Skin epidermis (tissue), 12 donors: Measurements from ENCODE around the gene SF1.

Experiments
- H3K27ac ChIP-seq, 21 experiments: fragments of 200-600 bp; sonication (generic) in 11 of 21; one replicate each; pipeline ENCODE4 v1.5.0; 2020; ENCODE audit warnings: mild to moderate bottlenecking in 3 of 21, inconsistent platforms in 2 of 21, moderate library complexity in 2 of 21
- H3K4me3 ChIP-seq, 7 experiments: fragments of 200-600 bp; sonication (generic) in 2 of 7; one replicate each; pipeline ENCODE4 v1.5.0; 2020; ENCODE audit warnings: inconsistent platforms in 2 of 7, mild to moderate bottlenecking in 2 of 7, moderate library complexity in 1 of 7

The SF1 gene

DNA sequence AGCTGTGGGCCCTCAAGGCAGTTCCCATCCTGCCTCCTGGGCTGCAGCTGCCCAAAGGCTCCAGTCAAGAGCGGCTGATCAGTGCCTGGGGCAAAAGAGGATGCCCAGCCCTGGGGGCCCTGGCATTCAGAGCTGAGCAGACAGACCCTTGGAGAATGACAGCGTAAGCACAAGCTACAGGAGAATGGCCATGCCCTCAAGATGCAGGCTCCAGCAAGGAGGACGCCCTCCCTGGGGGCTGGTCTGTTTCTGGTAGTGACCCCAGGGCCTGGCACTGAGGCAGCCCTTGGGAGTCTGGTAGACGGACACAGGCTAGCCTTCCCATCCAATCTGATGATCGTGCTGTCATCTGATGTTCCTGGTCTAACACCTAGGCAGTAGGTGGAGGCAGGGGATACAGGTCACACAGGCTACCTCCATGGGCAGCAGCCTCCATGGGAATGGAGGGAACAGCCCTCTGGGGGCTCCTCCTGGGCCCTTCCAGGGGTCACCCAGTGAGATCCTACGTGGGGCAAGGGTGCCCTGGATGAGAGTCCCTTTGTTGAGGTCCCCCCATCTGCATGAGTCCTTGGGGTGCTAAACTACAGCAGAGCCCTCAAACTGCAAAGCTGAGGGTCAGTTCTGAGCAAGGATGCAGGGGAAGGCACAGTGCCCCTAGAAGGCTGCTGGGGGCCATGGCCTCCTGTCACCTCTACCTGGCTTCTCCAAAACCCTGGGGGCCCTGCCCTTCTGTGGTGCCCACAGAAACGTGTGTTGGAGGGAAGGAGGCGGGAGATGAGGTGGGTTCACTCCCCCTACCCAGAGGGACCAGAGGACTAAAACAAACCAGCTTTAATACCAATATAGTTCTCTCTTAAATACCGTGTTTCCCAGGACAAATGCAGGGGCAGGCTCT lies 10.2 kb upstream of the SF1 start:
- H3K4me3 ChIP-seq: no peak overlapping the region
- peak overlapping the region in 2 of 21 experiments; percentile 2 to 18 for H3K27ac ChIP-seq

DNA sequence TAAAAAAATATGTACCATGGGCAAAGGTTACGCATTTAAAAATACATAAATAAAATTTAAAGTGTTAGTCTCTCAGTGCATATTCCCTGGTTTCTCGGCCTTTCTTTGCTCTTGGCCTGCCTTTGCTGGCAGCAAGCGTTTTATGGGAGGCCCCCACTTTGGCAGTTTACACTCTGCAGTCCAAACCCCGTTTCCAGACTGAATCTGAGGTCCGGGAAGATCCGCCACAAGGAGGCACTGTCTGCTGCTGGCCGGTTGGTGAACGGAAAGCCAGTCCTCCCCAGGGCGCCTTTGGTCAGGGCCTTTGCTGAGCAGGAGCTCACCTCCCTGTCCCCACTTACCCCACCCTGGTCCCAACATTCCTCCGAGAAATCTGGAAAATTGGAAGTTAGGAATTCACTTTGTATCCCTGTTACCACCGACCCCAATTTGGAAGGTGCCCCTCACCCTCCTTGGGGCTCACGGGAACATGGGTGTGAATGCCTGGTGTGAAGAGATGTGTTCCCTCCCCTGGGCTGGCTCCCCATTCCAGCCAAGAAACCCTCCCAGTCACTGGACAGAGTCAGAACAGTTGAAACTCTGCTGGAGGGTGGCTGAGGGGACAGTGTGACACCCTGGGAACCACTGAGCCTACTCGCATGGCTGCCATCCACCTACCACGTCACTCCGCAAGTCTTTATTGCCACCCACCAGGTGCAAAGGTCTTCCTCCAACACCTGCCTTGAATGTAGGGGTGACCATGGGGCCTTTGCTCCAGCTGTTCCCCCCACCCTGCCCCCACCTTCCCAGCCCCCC lies 9.4 kb upstream of the SF1 start:
- no peak overlapping the region for H3K4me3 ChIP-seq
- peak overlapping the region in 2 of 21 experiments; percentile 2 to 18 for H3K27ac ChIP-seq

DNA sequence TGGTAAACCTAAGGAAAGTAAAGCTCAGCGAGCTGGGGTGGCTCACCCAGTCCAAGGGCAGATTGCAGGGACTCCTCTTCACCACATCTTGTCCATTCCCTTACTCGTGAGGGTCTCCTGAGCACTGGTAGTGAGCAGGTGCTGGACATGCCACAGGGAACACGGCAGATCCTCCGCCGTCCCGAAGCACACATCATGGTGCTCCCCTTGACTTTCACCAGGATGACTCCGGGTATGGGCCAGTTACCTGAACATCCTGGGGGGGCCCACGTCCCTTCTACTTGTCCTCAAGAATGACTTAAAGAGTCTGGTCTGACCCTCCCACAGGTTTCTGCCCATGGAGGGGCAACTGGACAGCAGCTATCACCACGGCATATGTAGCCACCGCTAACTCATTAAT lies 8.0 kb upstream of the SF1 start:
- Histone ChIP-seq H3K27ac (no peak overlapping the region), H3K4me3 (no peak overlapping the region)

DNA sequence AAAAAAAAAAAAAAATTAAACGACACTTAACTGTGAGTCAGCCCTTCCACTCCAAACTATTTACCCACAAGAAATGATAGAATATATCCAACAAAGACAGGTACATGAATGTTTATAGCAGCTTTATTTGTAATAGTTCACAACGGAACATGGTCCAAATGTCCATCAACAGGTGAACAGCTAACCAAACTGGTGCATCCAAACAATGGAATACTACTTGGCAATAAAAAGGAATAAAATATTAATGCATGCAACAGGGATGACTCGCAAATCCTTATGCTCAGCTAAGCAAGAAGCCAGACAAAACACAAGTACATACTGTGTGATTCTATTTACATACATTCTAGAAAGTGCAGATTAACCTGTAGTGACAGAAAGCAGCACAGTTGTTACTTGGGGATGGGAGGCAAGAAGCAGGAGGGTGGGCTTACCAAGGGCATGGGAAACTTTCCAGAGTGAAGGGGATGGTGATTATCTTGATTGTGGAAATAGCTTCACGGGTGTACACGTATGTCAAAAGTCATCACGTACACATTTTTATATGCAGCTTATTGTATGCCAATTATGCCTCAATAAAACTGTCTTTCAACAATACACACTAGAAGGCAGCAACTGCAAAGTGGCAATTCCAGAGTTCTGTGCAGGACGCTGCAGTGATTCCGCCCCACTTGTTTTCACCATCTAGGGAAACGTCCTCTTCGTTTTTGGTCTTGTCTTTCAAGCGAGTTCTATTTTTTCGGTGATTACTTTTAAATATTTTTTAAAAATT lies 6.7 kb upstream of the SF1 start:
- H3K4me3 ChIP-seq: no peak overlapping the region
- H3K27ac ChIP-seq: no peak overlapping the region

DNA sequence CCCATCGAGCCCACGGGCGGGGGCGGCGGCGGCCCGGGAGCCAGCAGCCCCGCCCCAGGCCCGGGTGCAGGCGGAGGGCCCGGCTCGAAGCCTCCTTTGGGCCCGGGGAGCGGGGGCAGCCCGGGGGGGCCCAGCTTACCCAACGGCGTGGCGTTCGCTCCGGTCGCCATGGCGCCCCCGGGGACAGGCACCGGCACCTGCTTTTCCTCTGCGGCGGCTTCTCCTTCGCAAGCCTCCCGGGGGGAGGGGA lies 194 bp downstream of the SF1 start:
- Histone ChIP-seq H3K27ac (peak overlapping the region; percentile 95 to 100 (median 99)), H3K4me3 (peak overlapping the region; percentile 87 to 97 (median 93))

DNA sequence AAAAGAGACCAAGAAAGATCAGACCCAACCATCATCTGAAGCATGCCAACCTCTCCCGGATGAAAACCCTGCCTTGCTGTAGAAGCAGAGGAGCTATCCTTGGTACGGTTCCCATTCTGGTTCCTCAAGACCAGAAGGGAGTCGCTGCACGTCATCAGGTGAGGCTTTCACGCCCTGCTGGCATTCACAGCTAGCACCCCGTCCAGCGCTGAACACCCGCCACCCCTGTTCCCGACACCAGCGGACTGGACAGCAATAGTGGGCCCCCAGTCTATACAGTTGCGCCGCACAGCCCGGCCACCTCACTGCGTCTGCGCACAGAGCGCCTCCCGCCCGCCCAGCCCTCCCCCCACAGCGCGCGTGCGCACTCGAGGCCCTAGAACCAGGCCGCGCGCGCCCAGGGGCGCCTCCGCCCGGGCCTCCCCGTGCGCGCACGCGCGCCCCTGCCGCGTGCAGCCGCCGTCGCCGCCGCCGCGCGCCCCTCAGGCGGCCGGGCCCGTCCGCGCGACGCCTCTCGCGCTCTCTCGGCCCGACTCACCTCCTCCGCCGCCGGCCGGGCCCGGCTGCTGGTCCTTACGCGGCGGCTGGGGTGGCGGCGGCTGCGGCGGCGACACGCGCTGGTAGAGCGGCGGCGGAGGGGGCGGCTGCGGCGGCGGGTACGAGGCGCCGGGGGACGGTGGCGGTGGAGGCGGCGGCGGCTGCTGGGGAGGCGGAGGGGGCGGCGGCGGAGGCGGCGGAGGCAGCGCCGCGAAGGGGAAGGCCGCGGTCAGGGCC lies 706 bp downstream of the SF1 start:
- Histone ChIP-seq H3K4me3 (peak overlapping the region; percentile 87 to 97 (median 93)), H3K27ac (peak overlapping the region; percentile 95 to 100 (median 99))

DNA sequence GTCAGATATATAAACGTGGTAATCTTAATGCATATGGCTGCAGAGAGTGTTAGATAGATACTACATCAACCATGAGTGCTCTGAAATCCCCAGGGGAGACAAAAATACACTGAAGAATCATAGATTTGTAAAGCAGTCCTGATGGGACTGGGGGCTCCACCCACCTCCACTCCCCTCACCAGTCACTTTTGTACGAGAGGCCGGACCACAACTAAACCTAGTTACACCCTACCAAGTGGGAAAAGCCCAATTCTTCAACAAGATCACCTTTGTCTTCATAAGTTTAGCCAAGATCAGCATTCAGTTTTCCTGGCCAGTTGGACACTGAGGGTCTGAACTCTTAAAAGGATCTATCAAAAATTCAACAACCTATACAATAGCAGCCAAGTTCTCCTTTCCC lies 1.5 kb downstream of the SF1 start:
- Histone ChIP-seq H3K4me3 (peak overlapping the region; percentile 49 to 97 (median 92)), H3K27ac (peak overlapping the region in 13 of 21 experiments; percentile 18 to 99 (median 74))

DNA sequence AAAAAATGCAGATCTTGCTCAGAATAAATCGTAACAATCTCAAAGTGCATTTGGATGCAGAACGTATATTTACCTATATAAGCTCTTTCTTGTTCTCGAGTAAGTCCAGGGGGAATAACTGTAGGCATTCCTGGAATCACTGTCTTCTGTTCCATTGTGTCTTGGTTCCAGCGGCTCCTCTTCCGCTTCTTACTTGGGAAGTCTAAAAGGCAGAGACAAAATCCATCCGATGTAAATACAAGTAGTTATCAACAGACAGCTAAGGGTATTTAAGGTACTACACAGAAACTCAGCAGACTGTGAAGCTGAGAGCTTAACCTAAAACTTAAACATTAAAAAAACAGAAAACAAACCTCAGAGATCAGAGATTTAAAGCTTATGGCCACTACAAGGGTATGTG lies 1.9 kb downstream of the SF1 start:
- peak overlapping the region in 5 of 7 experiments; percentile 55 to 97 (median 92) for H3K4me3 ChIP-seq

DNA sequence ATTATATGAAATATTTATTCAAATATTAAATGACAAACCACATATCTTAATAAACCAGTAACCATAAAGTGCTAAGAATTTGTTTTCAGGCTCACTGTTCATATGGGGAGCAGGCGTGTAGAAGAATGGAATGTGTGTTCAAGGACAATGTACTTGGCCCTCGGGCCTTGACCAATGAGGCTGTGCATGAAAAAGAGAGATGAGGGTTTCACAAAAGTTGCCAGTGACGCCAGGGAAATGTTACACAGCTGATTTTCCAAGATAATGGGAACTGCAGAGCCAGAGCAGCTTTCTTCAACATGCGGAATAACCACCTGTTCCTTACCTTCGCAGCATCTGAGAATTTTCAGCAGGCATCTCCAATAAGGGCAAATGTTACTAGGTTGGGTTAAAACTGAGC lies 4.2 kb downstream of the SF1 start:
- H3K4me3 ChIP-seq: no peak overlapping the region
- H3K27ac ChIP-seq: no peak overlapping the region

More for the DNA sequence above, 1.9 kb downstream of the SF1 start:
- H3K27ac ChIP-seq: peak overlapping the region in 3 of 21 experiments; percentile 66 to 81 (median 74)

DNA sequence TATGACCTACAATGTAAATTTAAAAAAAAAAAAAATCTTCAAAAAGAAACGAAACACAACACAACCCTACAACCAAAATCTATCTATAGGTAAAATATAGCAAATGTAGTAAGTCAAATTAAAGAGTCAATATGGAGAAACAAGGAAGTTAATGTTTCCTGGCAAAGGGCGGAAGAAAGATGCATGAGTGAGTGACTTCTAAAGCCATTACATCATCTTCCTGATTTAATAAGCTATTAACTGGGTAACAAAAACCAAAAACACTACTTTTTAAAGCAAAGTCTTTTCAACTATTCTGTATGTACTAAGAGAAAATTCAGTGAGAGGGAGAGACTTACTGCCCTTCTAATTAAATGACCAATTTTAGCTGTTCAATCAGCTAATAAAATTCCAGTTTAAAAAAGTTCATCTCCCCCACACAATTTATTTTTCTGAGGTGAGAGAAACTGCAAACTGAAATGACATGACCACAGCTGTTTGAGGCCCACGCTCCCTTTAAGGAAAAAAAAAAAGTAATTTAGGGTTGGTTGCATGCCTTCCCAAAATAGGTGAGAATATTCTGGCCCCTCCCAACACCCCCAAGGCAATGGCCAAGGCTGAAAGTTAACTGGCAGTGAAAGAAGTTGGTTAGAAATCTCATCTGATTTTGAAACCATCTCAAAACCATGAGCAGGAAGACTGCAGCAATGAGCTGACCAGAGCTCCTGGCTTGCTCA lies 5.9 kb downstream of the SF1 start:
- H3K4me3 ChIP-seq: no peak overlapping the region
- H3K27ac ChIP-seq: peak overlapping the region in 5 of 21 experiments; percentile 5 to 73 (median 20)

DNA sequence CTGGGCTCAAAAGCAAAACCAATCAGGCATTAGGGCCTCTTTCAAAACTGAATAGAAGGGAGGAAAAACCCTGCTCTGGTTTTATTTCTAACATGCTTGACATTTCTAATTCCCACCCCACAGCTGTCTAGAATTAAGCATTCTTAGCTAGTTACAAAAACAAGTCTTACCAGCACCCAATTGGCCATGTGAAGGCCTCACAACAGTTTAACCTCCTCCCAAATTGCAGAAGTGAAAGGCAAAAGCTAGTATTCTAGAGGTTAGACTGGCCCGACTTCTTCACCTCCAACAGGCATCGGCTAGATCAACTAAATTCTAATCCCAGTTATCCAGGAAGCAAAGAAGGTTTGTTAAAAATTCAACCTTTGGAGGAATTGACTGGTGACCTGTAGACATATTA lies 6.5 kb downstream of the SF1 start:
- peak overlapping the region in 4 of 21 experiments; percentile 10 to 43 (median 26) for H3K27ac ChIP-seq
- no peak overlapping the region for H3K4me3 ChIP-seq

DNA sequence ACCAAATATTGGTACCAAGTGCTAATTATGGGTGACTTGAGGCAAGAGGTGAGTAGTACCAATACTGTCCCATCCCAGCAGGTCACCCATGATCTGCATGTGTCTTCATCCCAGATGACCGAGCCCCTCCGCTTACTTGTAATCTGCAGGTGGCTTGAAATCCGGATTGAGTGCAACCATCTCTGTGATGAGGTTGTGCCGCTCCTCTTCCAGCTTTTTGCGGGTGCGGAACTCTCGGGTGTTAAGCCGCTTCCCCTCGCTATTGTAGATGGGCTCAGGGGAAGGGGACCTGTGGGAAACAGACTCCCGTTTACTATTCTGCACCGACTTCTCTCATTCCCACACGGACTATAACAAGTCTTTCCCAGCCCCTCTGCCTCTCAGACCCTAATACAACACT lies 8.2 kb downstream of the SF1 start:
- no peak overlapping the region for H3K4me3 ChIP-seq
- no peak overlapping the region for H3K27ac ChIP-seq

DNA sequence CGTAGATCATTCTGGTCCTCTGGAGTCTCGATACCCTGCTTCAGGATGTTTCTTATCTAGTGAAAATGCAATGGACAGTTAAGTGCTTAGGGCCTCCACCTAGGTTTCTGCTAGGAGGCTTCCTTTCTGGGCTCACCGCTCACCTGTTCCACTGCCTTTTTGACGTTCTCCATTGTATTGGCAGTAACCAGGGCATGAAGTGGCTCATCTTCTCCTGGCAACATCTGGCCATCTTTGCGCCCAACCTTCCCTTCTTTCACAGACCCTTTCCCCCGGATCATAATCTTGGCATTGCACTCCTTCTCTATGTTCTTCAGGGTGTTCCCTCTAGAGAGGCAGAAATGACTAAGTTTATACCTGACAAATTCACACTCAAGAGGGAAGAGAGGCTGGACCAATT lies 9.1 kb downstream of the SF1 start:
- Histone ChIP-seq H3K27ac (no peak overlapping the region), H3K4me3 (no peak overlapping the region)

DNA sequence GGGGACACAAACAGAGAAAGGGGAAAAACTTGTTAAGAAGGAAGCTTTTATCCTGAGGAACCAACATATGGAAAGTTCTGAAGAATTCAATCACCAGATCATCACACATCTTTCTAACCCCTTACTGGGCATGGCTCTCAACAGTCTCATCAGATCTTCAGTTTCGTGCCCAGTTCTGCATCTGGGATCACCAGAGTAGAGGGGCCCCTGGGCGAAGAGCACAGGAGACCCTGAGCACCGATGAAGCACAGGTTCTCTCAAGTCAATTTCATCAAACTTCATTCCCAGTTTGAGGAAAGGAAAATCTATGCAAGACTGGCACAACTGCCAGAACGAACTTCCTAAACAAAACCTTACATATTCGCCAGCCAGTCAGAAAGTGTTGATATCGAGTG lies 10.0 kb downstream of the SF1 start:
- peak overlapping the region in 1 of 21 experiments; percentile 38 for H3K27ac ChIP-seq
- H3K4me3 ChIP-seq: no peak overlapping the region

DNA sequence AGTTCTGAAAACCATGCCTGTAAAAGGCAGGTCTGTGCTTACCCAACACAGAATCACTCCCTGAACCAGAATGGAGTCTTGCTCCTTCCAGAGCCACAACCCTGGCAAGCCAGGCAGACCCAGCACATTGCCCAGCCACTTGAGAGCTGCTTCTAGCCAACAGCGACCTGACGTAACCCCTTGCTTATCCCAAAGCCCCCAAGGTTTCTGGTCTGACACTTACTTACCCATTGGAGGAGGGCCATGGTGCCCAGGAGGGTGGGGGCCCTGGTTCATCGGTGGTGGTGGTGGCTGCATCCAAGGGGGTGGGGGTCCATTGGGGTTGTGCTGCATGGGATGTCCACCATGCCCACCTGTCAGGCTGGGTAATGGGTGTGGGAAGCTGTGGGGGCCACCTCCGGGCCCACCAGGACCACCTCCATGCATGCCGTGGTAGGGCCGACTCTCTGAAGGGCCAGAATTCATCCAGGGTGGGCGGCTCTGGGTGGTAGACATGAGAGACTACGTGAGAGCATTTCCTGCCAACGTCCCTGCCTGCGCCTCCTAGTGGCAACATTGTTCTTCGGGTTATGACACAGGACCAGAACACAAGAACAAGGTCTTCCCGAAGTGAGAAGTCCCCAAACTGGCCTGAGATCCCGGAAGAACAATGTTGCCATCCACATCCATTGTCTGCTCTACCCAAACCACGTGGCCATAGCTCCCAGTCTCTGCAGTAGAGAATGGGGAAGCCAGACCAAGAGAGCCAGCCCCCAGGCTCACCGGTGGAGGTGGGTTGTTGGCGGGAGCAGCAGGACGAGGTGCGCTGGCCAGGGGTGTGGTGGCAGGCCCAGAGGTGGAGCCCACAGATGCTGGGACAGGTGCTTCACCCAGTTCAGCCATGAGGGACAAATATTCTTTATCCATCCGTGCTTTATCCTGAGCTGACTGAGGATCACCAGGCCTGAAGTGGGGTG lies 10.7 kb downstream of the SF1 start:
- Histone ChIP-seq H3K4me3 (no peak overlapping the region), H3K27ac (peak overlapping the region in 4 of 21 experiments; percentile 6 to 62 (median 50))

DNA sequence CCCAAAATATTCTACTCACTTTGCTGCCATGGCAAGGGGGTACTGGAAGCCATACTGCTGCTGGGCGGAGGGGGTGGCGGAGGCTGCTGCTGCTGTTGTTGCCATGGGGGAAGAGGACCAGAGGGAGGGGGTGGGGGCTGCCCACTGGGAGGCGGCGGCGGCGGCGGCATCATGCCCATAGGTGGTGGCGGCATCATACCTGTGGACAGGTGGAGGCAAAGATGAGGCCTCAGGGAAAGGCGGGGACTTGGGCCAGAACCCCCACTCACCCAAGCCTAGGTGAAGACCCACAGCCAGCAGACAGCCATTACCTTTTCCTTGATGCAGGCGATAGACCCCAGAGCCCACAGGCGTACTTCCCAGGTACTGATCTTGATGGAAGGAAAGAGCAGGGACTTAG lies 11.5 kb downstream of the SF1 start:
- Histone ChIP-seq H3K27ac (peak overlapping the region in 3 of 21 experiments; percentile 6 to 62 (median 62)), H3K4me3 (no peak overlapping the region)

DNA sequence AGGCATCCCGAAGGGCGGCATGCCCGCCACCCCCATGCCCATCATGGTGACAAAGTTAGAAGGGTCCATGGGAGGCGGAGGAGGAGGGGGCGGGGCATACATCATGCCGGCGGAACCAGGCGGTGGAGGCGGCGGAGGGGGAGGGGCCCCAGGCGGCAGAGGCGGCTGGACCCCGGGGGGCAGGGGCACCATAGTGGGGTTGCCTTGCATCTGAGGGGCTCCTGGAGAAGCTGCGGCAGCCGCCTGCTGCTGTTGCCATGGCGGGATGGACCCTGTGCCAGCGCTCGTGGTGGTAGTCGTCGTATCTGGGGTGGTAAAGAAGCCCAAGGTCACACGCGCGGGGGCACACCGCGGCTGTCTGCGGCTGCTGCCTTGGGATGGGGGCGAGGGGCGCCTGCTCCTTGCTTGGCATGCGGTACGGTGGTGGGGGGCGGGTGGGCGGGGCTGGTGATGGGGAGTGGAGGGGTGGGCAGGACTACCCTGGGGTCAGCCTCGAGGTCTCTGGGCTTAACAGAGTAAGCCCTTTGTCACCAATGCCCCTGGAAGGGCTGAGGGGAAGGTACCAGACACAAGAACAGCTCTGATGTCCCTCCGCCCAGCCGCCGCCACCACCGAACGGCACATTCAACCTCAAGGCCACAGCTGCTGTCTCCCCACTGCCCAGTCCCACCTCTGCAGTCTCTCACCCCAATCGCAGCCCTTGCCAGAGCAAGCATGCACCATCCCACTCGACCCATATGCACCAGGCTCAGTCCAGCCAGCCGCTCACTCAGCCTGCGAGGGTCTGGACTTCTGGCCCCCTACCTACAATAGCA lies 12.3 kb downstream of the SF1 start:
- H3K27ac ChIP-seq: no peak overlapping the region
- no peak overlapping the region for H3K4me3 ChIP-seq
